MM.1S (cell line): Measurements from ENCODE around the gene HARS1.

Source experiments
- CTCF ChIP-seq: fragments of 300-600 bp; sonication (generic); IDR thresholded peaks from 2 replicates; pipeline ENCODE4 v1.5.1; 2016; ENCODE audit warnings: antibody characterized with exemption, low read length, mixed read lengths
- EZH2 ChIP-seq: fragments of 300-600 bp; sonication (generic); optimal IDR thresholded peaks from 2 replicates; pipeline ENCODE3; 2017; ENCODE audit warnings: low read depth, mild to moderate bottlenecking, antibody characterized with exemption, low read length, mixed read lengths

- TF ChIP-seq CTCF = no peak
- no peak for TF ChIP-seq EZH2
These were observed 60.1 kb downstream of the HARS1 start for GRCh38 chr5:140631036-140631417.
